SU-DHL-6 (cell line): ENCODE measurements around the gene GRIA1.

ENCODE experiments used
- H2AFZ ChIP-seq: fragments of 200-600 bp; sonication (generic); 2 replicates; pipeline ENCODE4 v1.6.1; 2014; ENCODE audit warnings: low read depth, mild to moderate bottlenecking, moderate library complexity, mixed read lengths, antibody characterized with exemption, low read length; ENCODE audit not compliant: severe bottlenecking
- H3F3A ChIP-seq: fragments of 200-600 bp; shearing (Covaris generic); 2 replicates; pipeline ENCODE4 v1.6.0; 2016; ENCODE audit warnings: antibody characterized with exemption, mild to moderate bottlenecking; ENCODE audit not compliant: insufficient read depth
- H3K27ac ChIP-seq: fragments of 200-600 bp; sonication (generic); 2 replicates; pipeline ENCODE4 v1.5.1; 2016; ENCODE audit warnings: low read depth, mild to moderate bottlenecking, low read length, moderate library complexity, mixed read lengths
- H3K27me3 ChIP-seq: fragments of 200-600 bp; sonication (generic), shearing (Covaris generic); 2 replicates; pipeline ENCODE4 v1.6.0; 2014; ENCODE audit warnings: mild to moderate bottlenecking, low read length
- H3K36me3 ChIP-seq: fragments of 200-600 bp; sonication (generic); 2 replicates; pipeline ENCODE4 v1.6.1; 2014; ENCODE audit warnings: mild to moderate bottlenecking, low read length, mixed read lengths
- H3K4me2 ChIP-seq: fragments of 300-600, 200-600 bp; shearing (Covaris generic), sonication (generic); 2 replicates; pipeline ENCODE4 v1.6.0; 2014; ENCODE audit warnings: low read length, low read depth, mild to moderate bottlenecking; ENCODE audit not compliant: poor library complexity, severe bottlenecking
- H3K4me3 ChIP-seq: fragments of 200-600 bp; sonication (generic); 2 replicates; pipeline ENCODE4 v1.5.1; 2014; ENCODE audit warnings: antibody characterized with exemption, low read length, mild to moderate bottlenecking, mixed read lengths; ENCODE audit not compliant: insufficient read depth, poor library complexity, severe bottlenecking
- H3K79me2 ChIP-seq: fragments of 200-600 bp; sonication (generic); 2 replicates; pipeline ENCODE4 v1.6.1; 2014; ENCODE audit warnings: mild to moderate bottlenecking, low read length, moderate library complexity; ENCODE audit not compliant: insufficient read depth
- H3K9ac ChIP-seq: fragments of 200-600 bp; sonication (generic); 2 replicates; pipeline ENCODE4 v1.7.0; 2014; ENCODE audit warnings: mild to moderate bottlenecking, low read length
- H3K9me2 ChIP-seq: fragments of 200-600 bp; sonication (generic); replicated peaks from 2 replicates; pipeline ENCODE4 v1.6.1; 2014; ENCODE audit warnings: low read length; ENCODE audit not compliant: insufficient read depth
- H3K9me3 ChIP-seq: fragments of 200-600 bp; sonication (generic); 2 replicates; pipeline ENCODE4 v1.6.1; 2014; ENCODE audit warnings: low read length, mixed read lengths; ENCODE audit not compliant: insufficient read depth
- H4K20me1 ChIP-seq: fragments of 200-600 bp; sonication (generic); 2 replicates; pipeline ENCODE4 v1.6.1; 2014; ENCODE audit warnings: low read depth, mild to moderate bottlenecking, antibody characterized with exemption, low read length, moderate library complexity, mixed read lengths
- CTCF ChIP-seq: fragments of 200-600 bp; sonication (generic); IDR thresholded peaks from one replicate; pipeline ENCODE4 v1.5.1; 2017; ENCODE audit warnings: antibody characterized with exemption, mild to moderate bottlenecking, low read length, moderate library complexity; ENCODE audit not compliant: insufficient read depth, poor library complexity, severe bottlenecking
- EZH2phosphoT487 ChIP-seq: fragments of 200-600 bp; sonication (generic), shearing (Covaris generic); conservative IDR thresholded peaks from 2 replicates; pipeline ENCODE4 v1.6.1; 2018; ENCODE audit warnings: mild to moderate bottlenecking, antibody characterized with exemption, low read length, moderate library complexity, mixed read lengths

Gene GRIA1

DNA sequence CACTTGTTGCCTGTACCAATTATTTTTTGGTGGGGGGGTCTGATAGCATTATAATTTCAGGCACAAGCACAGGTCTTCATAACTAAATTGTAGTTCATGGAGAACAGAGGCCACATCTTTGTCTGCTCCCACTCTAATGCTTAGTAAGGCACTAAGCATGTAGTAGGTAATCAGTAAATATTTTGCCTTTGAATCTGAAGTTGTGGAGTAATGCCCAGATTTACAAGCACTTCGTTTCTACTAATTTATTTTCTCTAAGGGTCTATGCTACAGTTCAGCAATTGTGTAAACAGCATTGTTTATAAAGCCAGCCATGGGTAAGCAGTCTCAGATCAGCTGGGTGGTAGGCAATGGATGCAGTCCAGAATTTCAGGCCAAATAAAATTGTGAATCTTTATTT is 78.6 kb downstream of the GRIA1 start:
- no peak overlapping the region for H3K4me3 ChIP-seq
- H3F3A ChIP-seq: no peaks in the 10 kb centered on the region
- no peaks in the 10 kb centered on the region for H4K20me1 ChIP-seq
- no peaks in the 10 kb centered on the region for H3K36me3 ChIP-seq
- TF ChIP-seq CTCF: no peak
- H3K9me3 ChIP-seq: no peaks in the 10 kb centered on the region
- H3K27ac ChIP-seq: no peak overlapping the region
- no peak overlapping the region for H3K4me2 ChIP-seq
- H3K9me2 ChIP-seq: no peaks in the 10 kb centered on the region
- no peaks in the 10 kb centered on the region for H3K79me2 ChIP-seq
- no peak overlapping the region for H3K9ac ChIP-seq
- H3K27me3 ChIP-seq: no peaks in the 10 kb centered on the region
- no peak overlapping the region for H2AFZ ChIP-seq

DNA sequence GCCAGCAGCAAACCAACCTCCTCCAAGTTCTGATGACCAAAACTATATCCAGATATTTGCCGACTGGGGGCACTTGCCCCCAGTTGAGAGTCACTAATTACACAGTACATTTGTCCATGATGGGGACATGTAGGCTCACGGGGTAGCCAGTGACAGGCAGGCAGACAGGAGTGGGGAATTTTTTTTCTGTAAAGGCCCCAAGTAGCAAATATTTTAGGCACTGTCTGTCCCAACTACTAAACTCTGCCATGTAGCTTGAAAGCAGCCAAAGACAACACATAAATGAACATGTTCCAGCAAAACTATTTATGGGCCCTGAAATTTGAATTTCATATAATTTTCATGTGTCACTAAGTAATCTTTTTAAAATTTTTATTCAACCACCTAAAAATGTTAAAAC is 80.7 kb downstream of the GRIA1 start:
- TF ChIP-seq CTCF (no peak), EZH2phosphoT487 (no peak)
- Histone ChIP-seq H3K4me3 (no peak overlapping the region), H3F3A (no peaks in the 10 kb centered on the region), H3K9ac (no peak overlapping the region), H2AFZ (no peak overlapping the region), H3K27me3 (no peaks in the 10 kb centered on the region), H3K9me2 (no peaks in the 10 kb centered on the region), H3K79me2 (no peaks in the 10 kb centered on the region), H3K36me3 (no peaks in the 10 kb centered on the region), H3K27ac (no peak overlapping the region), H3K9me3 (no peaks in the 10 kb centered on the region), H4K20me1 (no peaks in the 10 kb centered on the region), H3K4me2 (no peak overlapping the region)

DNA sequence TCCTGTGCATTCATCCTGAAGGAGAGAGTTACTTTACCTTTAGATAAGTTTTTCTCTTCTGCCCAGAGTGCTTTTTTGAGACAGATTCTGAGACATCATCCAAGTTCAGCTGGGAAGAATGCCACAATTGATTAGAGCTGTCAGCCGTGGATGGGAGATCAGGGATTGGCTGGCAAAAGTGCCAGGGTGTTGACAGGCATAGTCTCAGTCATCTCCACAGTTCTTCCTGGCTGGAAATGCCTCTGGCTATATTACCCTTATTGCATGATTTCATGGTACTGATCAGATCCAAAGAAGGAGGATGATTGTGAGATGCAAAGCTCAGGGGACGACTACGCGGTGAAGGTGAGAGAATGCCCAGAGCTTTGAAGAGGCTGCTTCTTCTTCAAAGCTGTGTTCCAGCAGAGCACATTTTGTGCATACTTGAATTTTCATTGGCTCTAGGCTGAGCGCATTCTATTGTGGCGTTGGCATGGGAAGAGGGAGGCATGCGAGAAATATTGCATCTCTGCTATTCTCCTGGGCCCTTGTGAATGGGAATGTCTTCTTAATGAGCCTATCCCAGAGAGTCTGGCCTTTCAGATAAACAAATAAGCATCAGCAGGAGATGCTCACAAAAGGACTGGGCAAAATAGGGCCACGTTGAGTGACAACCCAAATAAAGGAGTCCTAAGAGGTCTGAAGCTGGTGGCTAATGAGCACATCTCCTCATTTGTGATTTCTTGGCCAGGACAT is 82.1 kb downstream of the GRIA1 start:
- no peak overlapping the region for H3K4me2 ChIP-seq
- no peak overlapping the region for H3K4me3 ChIP-seq
- H3F3A ChIP-seq: no peaks in the 10 kb centered on the region
- no peak overlapping the region for H3K27ac ChIP-seq
- H3K36me3 ChIP-seq: no peaks in the 10 kb centered on the region
- no peaks in the 10 kb centered on the region for H4K20me1 ChIP-seq
- H3K79me2 ChIP-seq: no peaks in the 10 kb centered on the region
- H3K9ac ChIP-seq: no peak overlapping the region
- TF ChIP-seq CTCF: no peak
- TF ChIP-seq EZH2phosphoT487: no peak
- H3K27me3 ChIP-seq: no peaks in the 10 kb centered on the region
- no peaks in the 10 kb centered on the region for H3K9me2 ChIP-seq
- H2AFZ ChIP-seq: no peak overlapping the region
- H3K9me3 ChIP-seq: no peaks in the 10 kb centered on the region
